GM10248 (cell line): Measurements from ENCODE around the gene RNF181.

Experiments
- CTCF ChIA-PET: fragments of 300-600 bp; sonication (Branson Sonifier 250); formaldehyde crosslinking; extraction: SDS; loops from one replicate; lab custom pipeline; 2021; ENCODE audit warnings: antibody characterized with exemption; lab: Yijun Ruan, JAX
- POLR2A ChIA-PET: fragments of 350-650 bp; sonication (Branson Sonifier 250); formaldehyde crosslinking; extraction: SDS; loops from one replicate; lab custom pipeline; 2020; ENCODE audit warnings: antibody characterized with exemption; lab: Yijun Ruan, JAX
- DNase-seq: peaks from one replicate; pipeline ENCODE4 v3.0.0; 2012; ENCODE audit errors: extremely low spot score
- TF ChIP-seq, protein P1 (sequence below): IDR thresholded peaks from 2 replicates; pipeline ENCODE4 v1.5.1; 2012; ENCODE audit warnings: mild to moderate bottlenecking, low read depth; ENCODE audit errors: extremely low read depth, missing control alignments, control extremely low read depth

Gene RNF181

GRCh38 chr2:85549095-85549494, 46.5 kb upstream of the RNF181 start:
- no peak for DNase-seq
- TF ChIP-seq, protein P1, sequence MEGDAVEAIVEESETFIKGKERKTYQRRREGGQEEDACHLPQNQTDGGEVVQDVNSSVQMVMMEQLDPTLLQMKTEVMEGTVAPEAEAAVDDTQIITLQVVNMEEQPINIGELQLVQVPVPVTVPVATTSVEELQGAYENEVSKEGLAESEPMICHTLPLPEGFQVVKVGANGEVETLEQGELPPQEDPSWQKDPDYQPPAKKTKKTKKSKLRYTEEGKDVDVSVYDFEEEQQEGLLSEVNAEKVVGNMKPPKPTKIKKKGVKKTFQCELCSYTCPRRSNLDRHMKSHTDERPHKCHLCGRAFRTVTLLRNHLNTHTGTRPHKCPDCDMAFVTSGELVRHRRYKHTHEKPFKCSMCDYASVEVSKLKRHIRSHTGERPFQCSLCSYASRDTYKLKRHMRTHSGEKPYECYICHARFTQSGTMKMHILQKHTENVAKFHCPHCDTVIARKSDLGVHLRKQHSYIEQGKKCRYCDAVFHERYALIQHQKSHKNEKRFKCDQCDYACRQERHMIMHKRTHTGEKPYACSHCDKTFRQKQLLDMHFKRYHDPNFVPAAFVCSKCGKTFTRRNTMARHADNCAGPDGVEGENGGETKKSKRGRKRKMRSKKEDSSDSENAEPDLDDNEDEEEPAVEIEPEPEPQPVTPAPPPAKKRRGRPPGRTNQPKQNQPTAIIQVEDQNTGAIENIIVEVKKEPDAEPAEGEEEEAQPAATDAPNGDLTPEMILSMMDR = no peak
- CTCF ChIA-PET = interaction anchor here (1.3 to 14.1 kb wide), 5 partner anchors 9 to 158 kb away, joined by 3 to 180 read pairs (median 85); partner anchors contain the start of genes GGCX, MAT2A and SH2D6
- POLR2A ChIA-PET = interaction anchor here (0.9 to 12.1 kb wide), 3 partner anchors 6 to 195 kb away, joined by 4 to 198 read pairs (median 10); partner anchors contain the start of genes ELMOD3, GGCX, MAT2A and RETSAT

GRCh38 chr2:85549826-85550225, 45.7 kb upstream of the RNF181 start:
- ChIA-PET CTCF (interaction anchor here (0.7 to 14.1 kb wide), 10 partner anchors 10 to 250 kb away, joined by 3 to 180 read pairs (median 6); partner anchors contain the start of genes GGCX, MAT2A and SH2D6), POLR2A (interaction anchor here (1.2 to 12.1 kb wide), 3 partner anchors 7 to 195 kb away, joined by 3 to 198 read pairs (median 10); partner anchors contain the start of genes ELMOD3, GGCX, MAT2A and RETSAT)
- no peak for DNase-seq
- TF ChIP-seq, protein P1 = no peak

GRCh38 chr2:85550486-85550885, 45.1 kb upstream of the RNF181 start:
- no peak for DNase-seq
- ChIA-PET POLR2A (interaction anchor here (1.2 to 12.1 kb wide), 3 partner anchors 8 to 196 kb away, joined by 3 to 198 read pairs (median 10); partner anchors contain the start of genes ELMOD3, GGCX, MAT2A and RETSAT), CTCF (interaction anchor here (0.7 to 14.1 kb wide), 17 partner anchors 10 to 250 kb away, joined by 3 to 180 read pairs (median 4); partner anchors contain the start of genes GGCX, MAT2A, RNF181 and SH2D6)
- TF ChIP-seq, protein P1 = no peak

DNA sequence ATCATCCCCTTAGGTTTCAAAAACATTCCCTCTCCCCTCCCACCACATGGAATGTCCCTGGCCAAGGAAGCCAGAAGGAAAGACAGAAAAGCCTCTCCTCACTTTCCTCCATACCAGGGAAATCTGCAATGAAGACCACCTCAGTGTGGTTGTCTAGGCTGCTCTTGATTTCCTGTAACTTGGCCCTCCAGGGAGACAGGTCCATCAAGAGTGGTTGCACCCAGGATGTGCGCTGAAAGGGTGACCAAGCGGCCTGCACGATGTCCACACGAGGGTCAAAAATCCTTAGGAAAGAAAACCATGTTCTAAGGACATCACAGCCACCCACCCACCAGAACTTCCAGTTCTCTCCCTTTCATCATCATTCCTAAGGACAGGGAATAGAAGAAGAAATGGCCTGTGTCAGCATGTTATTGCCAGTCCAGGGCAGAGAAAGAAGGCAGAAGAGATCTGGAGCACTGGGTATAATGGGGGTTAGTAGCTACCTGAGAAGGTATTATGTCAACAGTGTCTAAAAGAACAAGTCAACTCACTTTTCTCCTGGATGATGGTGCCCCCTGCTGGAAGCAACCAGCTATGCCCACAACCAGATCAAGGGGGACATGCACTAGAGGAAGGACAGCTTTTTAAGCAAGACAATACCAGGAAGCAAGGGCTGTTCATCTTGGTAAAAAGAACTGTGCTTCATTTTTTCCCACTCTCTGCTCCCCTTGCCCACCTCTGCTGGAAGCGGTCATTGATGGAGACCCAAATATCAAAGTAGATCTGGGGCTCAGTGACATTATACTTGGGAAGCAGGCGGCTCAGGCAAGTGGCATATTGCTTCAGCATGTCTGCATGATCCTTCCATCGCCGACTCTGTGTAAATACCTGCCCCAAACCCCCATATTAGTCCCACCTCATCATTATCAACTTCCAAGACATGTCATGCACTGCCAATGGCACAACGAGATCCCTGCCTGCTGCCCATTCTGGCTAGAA, 43.6 kb upstream of the RNF181 start:
- CTCF ChIA-PET = interaction anchor here (0.7 to 14.1 kb wide), 33 partner anchors 9 to 285 kb away, joined by 3 to 180 read pairs (median 4); partner anchors contain the start of genes ELMOD3, GGCX, MAT2A and RETSAT
- TF ChIP-seq, protein P1 = peak; percentile 87
- DNase-seq = peak; percentile 76
- POLR2A ChIA-PET = interaction anchor here (0.6 to 12.1 kb wide), 7 partner anchors 9 to 224 kb away, joined by 3 to 198 read pairs (median 3); partner anchors contain the start of genes ELMOD3, GGCX, MAT2A and RETSAT

- POLR2A ChIA-PET = interaction anchor here (0.6 to 12.1 kb wide), 4 partner anchors 8 to 162 kb away, joined by 3 to 198 read pairs (median 6); partner anchors contain the start of genes GGCX and MAT2A
- TF ChIP-seq, protein P1 = no peak
- CTCF ChIA-PET = interaction anchor here (0.6 to 14.1 kb wide), 10 partner anchors 13 to 162 kb away, joined by 3 to 180 read pairs (median 4); partner anchors contain the start of genes MAT2A, RNF181 and TMEM150A
- no peak for DNase-seq
Observed at GRCh38 chr2:85553184-85553583, 42.4 kb upstream of the RNF181 start.
